GM12878 (cell line): Measurements from ENCODE around the gene GAB1.

Experiments used
- BCLAF1 ChIP-seq: fragments of 450-650 bp; IDR thresholded peaks from 2 replicates; pipeline ENCODE4 v1.6.1; 2017; ENCODE audit warnings: antibody characterized with exemption, mild to moderate bottlenecking, moderate library complexity
- CREB1 ChIP-seq: IDR thresholded peaks from 2 replicates; pipeline ENCODE4 v1.6.1; 2012; ENCODE audit warnings: low read depth, mild to moderate bottlenecking, inconsistent platforms
- CTCF ChIP-seq, 3 experiments: IDR thresholded peaks in 2 of 3; conservative IDR thresholded peaks in 1 of 3; 2 replicates each; pipeline ENCODE4 v1.5.1; 2011; ENCODE audit warnings: low read depth in 3 of 3, low read length in 3 of 3, mild to moderate bottlenecking in 3 of 3, control low read depth in 2 of 3, moderate library complexity in 2 of 3, inconsistent platforms in 1 of 3, mixed read lengths in 1 of 3; ENCODE audit not compliant: control insufficient read depth in 2 of 3, insufficient read depth in 1 of 3; ENCODE audit errors: extremely low read depth in 1 of 3
- JUND ChIP-seq: IDR thresholded peaks from 2 replicates; pipeline ENCODE4 v1.6.1; 2012; ENCODE audit warnings: low read depth, mild to moderate bottlenecking, low read length, improper control_type of control experiment, moderate library complexity
- POLR2A ChIP-seq: IDR thresholded peaks from 2 replicates; pipeline ENCODE4 v1.6.1; 2011; ENCODE audit warnings: low read depth, mild to moderate bottlenecking, low read length
- POLR2AphosphoS5 ChIP-seq: IDR thresholded peaks from 2 replicates; pipeline ENCODE4 v1.6.1; 2011; ENCODE audit warnings: mild to moderate bottlenecking, low read length, inconsistent platforms
- SIX5 ChIP-seq: IDR thresholded peaks from 2 replicates; pipeline ENCODE4 v1.6.1; 2011; ENCODE audit warnings: mild to moderate bottlenecking, low read depth, low read length, moderate library complexity; ENCODE audit not compliant: severe bottlenecking
- SMC3 ChIP-seq: IDR thresholded peaks from 2 replicates; pipeline ENCODE4 v1.6.1; 2011; ENCODE audit warnings: low read length, improper control_type of control experiment, borderline replicate concordance
- SRF ChIP-seq, 2 experiments: IDR thresholded peaks; 2 replicates each; pipeline ENCODE4 v1.6.1; 2011; ENCODE audit warnings: low read depth in 2 of 2, low read length in 2 of 2, mild to moderate bottlenecking in 1 of 2, moderate library complexity in 1 of 2
- YY1 ChIP-seq: IDR thresholded peaks from 2 replicates; pipeline ENCODE4 v1.6.1; 2011; ENCODE audit warnings: low read depth, mild to moderate bottlenecking, low read length
- ZZZ3 ChIP-seq: IDR thresholded peaks from 2 replicates; pipeline ENCODE4 v1.6.1; 2011; ENCODE audit warnings: low read depth; ENCODE audit not compliant: control insufficient read depth, insufficient read length

- no peak for TF ChIP-seq POLR2A
- no peak for TF ChIP-seq SIX5
- TF ChIP-seq JUND = no peak
- no peak for TF ChIP-seq POLR2AphosphoS5
- no peak for TF ChIP-seq SRF (IDR thresholded peaks at IDR 0.05; ENCODE audit: low read depth in 2 of 2, low read length in 2 of 2)
- TF ChIP-seq CREB1 = no peak
- TF ChIP-seq SMC3 = no peak
- TF ChIP-seq CTCF (IDR thresholded peaks at IDR 0.05 in 2 of 3, conservative IDR thresholded peaks at IDR 0.05 in 1 of 3; ENCODE audit: control insufficient read depth in 2 of 3, extremely low read depth in 1 of 3, insufficient read depth in 1 of 3, low read depth in 3 of 3, low read length in 3 of 3) = no peak
- no peak for TF ChIP-seq BCLAF1
- TF ChIP-seq ZZZ3 = no peak
- TF ChIP-seq YY1 = no peak
These were observed 84.9 kb downstream of the GAB1 start for GRCh38 chr4:143421609-143422008.
